Lower lobe of right lung (tissue), 2 donors: Measurements from ENCODE around the gene CCR5AS.

Experiments
- ATAC-seq, 2 donors: fragments of 200-7000 bp; cut with Tn5 transposase; one replicate each; pipeline ENCODE4 v1.9.1; 2020 to 2022; ENCODE audit warnings: mild to moderate bottlenecking in 2 of 2, moderate library complexity in 2 of 2
- DNase-seq: peaks from one replicate; pipeline ENCODE4 v3.0.0-alpha.2; 2020
- H3K27ac ChIP-seq: fragments of 200-600 bp; one replicate; pipeline ENCODE4 v1.8.0; 2022
- H3K27me3 ChIP-seq: fragments of 200-600 bp; one replicate; pipeline ENCODE4 v1.8.0; 2022; ENCODE audit warnings: low read depth
- H3K36me3 ChIP-seq: fragments of 200-600 bp; one replicate; pipeline ENCODE4 v1.8.0; 2022; ENCODE audit warnings: mild to moderate bottlenecking
- H3K4me1 ChIP-seq: fragments of 200-600 bp; one replicate; pipeline ENCODE4 v1.8.0; 2022
- H3K4me3 ChIP-seq: fragments of 200-600 bp; one replicate; pipeline ENCODE4 v1.8.0; 2022; ENCODE audit warnings: mild to moderate bottlenecking
- H3K9me3 ChIP-seq: fragments of 200-600 bp; one replicate; pipeline ENCODE4 v1.8.0; 2022
- intact Hi-C: fragments of 100-400 bp; cut with DNase I; formaldehyde crosslinking; loops from one replicate; pipeline ENCODE4 v1.11.0; 2022
- TF ChIP-seq, protein P1 (sequence below): fragments of 200-600 bp; IDR thresholded peaks from one replicate; pipeline ENCODE4 v1.8.0; 2022; ENCODE audit warnings: antibody characterized with exemption, mild to moderate bottlenecking
- donor health status: DM: no; HTN: yes; CAD: no; lungs with severe emphysema.

CCR5AS gene

DNA sequence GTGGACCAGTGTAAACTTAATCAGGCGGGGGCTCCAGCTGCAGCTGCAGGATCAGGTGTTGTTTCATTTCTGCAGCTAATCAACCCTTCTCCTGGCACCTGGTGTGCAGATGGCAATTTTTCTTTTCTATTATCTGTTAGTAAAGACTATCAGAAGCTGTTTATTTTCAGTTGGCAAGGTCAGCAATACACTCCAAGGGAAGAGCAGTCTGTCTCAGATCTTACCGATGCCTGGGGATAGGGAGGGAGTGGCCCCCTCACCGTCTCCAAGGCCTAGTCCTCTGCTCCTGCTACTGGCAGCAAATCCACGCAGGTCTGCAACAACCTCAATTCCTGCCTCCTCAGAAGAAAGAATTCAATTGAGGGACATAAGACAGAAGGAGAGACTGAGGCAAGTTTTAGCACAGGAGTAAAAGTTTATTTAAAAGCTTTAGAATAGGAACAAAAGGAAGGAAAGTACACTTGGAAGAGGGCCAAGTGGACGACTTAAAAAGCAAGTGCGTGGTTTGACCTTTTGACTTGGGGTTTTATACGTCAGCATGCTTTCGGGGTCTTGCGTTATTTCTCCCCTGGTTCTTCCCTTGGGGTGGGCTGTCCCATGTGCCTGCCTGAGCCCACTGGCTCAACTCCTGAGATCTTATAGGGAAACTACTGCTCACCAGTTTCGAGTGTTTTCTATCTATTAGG is 9.4 kb upstream of the CCR5AS start:
- ATAC-seq: no peak
- peaks cover 41% of the 10 kb centered on the region for H3K4me1 ChIP-seq

DNA sequence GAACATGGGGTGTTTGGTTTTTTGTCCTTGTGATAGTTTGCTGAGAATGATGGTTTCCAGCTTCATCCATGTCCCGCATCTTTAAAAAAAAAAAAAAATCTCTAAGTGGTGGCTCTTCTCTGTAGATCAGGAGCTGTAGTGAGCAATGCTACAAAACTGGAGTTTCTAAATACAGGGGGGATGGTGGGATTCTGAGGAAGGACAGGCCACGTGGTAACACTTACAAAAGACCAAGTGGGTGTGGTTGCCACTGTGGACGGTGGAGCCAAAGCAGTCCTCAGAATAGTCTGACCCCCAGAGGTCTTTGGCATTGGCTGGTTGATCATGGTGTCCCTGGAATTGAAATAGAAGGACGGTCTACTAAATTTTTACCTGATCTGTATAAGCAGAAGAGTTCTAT is 7.9 kb upstream of the CCR5AS start:
- Histone ChIP-seq H3K27ac (no peak overlapping the region), H3K4me1 (peaks cover 55% of the 10 kb centered on the region), H3K36me3 (no peaks in the 10 kb centered on the region), H3K27me3 (no peaks in the 10 kb centered on the region), H3K9me3 (no peaks in the 10 kb centered on the region), H3K4me3 (no peak overlapping the region)
- ATAC-seq (no peak), DNase-seq (no peak)
- TF ChIP-seq, protein P1, sequence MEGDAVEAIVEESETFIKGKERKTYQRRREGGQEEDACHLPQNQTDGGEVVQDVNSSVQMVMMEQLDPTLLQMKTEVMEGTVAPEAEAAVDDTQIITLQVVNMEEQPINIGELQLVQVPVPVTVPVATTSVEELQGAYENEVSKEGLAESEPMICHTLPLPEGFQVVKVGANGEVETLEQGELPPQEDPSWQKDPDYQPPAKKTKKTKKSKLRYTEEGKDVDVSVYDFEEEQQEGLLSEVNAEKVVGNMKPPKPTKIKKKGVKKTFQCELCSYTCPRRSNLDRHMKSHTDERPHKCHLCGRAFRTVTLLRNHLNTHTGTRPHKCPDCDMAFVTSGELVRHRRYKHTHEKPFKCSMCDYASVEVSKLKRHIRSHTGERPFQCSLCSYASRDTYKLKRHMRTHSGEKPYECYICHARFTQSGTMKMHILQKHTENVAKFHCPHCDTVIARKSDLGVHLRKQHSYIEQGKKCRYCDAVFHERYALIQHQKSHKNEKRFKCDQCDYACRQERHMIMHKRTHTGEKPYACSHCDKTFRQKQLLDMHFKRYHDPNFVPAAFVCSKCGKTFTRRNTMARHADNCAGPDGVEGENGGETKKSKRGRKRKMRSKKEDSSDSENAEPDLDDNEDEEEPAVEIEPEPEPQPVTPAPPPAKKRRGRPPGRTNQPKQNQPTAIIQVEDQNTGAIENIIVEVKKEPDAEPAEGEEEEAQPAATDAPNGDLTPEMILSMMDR: no peak
- intact Hi-C loops: no loop called here

More for the DNA sequence above, 9.4 kb upstream of the CCR5AS start:
- DNase-seq: no peak
- Histone ChIP-seq H3K36me3 (no peaks in the 10 kb centered on the region), H3K27me3 (no peaks in the 10 kb centered on the region), H3K27ac (no peak overlapping the region), H3K4me3 (no peak overlapping the region), H3K9me3 (no peaks in the 10 kb centered on the region)
- intact Hi-C loops: no loop called here
- TF ChIP-seq, protein P1: no peak

DNA sequence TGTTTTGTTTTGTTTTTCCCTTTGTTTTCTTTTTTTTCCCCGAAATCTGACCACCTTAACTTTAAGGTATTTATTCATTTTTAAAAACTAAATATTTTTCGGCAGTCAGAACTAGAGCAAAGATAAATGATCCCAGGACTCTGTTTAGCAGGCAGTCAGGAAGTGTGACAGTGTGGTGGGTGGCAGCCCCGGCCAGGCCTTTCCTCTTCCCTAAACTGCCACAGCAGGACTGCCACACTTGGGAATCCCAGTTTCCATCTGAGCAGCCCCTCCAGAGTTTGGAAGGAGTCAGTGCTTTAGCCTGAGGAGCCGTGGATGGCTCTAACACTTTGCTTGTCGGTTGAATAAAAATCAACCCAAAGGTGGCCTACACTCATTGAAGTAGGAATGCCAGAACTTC is 7.1 kb upstream of the CCR5AS start:
- intact Hi-C loops: no loop called here
- no peak for ATAC-seq
- Histone ChIP-seq H3K27me3 (no peaks in the 10 kb centered on the region), H3K4me3 (no peak overlapping the region), H3K27ac (peak overlapping the region; percentile 38), H3K9me3 (no peaks in the 10 kb centered on the region), H3K36me3 (no peaks in the 10 kb centered on the region), H3K4me1 (peaks cover 62% of the 10 kb centered on the region)
- DNase-seq: no peak
- TF ChIP-seq, protein P1: no peak

DNA sequence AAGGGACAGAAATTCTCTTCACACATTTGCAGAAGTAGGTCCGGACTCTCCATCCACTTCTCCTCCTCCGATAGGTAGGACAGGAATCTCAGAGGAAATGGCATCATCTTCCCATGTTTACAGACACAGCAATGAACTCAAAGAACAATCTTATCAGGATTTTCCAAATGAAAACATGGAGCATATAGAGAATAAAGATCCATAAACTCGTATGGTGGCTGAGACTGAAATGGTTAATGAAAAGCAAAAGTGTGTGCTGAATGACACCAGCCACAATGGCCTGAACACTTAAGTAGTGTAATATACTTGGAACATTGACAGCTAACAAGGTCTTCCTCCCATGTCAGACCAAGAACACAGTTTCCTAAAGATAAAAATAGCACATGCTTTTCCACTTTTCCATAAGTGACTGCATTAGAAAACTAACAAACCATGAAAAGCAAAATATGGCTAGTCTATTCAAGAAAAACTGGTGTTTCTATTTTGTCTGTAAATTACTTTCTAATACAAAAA is 6.0 kb upstream of the CCR5AS start:
- no peak for DNase-seq
- no peaks in the 10 kb centered on the region for H3K36me3 ChIP-seq
- H3K27ac ChIP-seq: peak overlapping the region; percentile 42
- H3K4me3 ChIP-seq: no peak overlapping the region
- no peaks in the 10 kb centered on the region for H3K27me3 ChIP-seq
- peaks cover 69% of the 10 kb centered on the region for H3K4me1 ChIP-seq
- TF ChIP-seq, protein P1: no peak
- intact Hi-C loops: no loop called here
- H3K9me3 ChIP-seq: no peaks in the 10 kb centered on the region
- no peak for ATAC-seq

DNA sequence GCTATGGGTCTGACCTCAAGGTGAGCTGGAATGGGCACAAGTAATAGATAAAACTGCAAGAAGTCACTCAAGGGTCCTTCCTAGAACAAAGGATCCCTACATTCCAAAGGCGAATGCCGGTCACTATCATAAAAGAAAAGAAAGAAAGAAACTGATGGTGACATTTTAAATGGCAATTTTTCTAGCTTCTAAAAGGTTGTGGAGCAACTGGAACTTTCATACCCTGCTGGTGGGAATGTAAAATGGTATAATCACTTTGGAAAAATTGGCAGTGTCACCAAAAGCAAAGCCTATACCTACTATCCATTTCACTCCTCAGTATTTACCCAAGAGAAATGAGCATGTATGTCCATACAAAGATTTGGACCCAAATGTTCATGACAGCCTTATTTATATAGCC is 4.4 kb upstream of the CCR5AS start:
- TF ChIP-seq, protein P1: no peak
- H3K4me3 ChIP-seq: no peak overlapping the region
- H3K9me3 ChIP-seq: no peaks in the 10 kb centered on the region
- H3K27ac ChIP-seq: peak overlapping the region; percentile 42
- no peaks in the 10 kb centered on the region for H3K27me3 ChIP-seq
- intact Hi-C loops: no loop called here
- DNase-seq (no peak), ATAC-seq (no peak)
- H3K36me3 ChIP-seq: no peaks in the 10 kb centered on the region
- H3K4me1 ChIP-seq: peaks cover 79% of the 10 kb centered on the region
